MCF 10A (cell line): ENCODE results near the gene EFEMP1. TPM values are rescaled to one million over a fixed set of nuclear protein-coding genes. Genes with fewer than 3 reads are reported as not detected.

Experiments used
- BruUV-seq: library from RNA; stranded (reverse); fragments of 400-500 nt; replicated peaks from 2 replicates; lab custom pipeline; 2021; lab: Mats Ljungman, UMichigan
- CTCF ChIA-PET: fragments of 300-600 bp; sonication (Branson Sonifier 250); formaldehyde crosslinking; extraction: SDS; loops from one replicate; lab custom pipeline; 2021; ENCODE audit warnings: antibody characterized with exemption, inconsistent platforms; lab: Yijun Ruan, JAX
- POLR2A ChIA-PET: fragments of 300-600, 350-650 bp; sonication (Branson Sonifier 250); formaldehyde crosslinking; extraction: SDS; loops from one replicate; lab custom pipeline; 2020; ENCODE audit warnings: antibody characterized with exemption, inconsistent platforms; lab: Yijun Ruan, JAX
- DNase-seq: peaks from one replicate; pipeline ENCODE4 v3.0.0-alpha.2; 2018; ENCODE audit not compliant: unreplicated experiment
- H3K27ac Mint-ChIP-seq: one replicate; pipeline ENCODE4 v1.8.0; 2022; ENCODE audit warnings: mild to moderate bottlenecking, low read depth, mixed read lengths; ENCODE audit not compliant: unreplicated experiment
- H3K27me3 Mint-ChIP-seq: one replicate; pipeline ENCODE4 v1.8.0; 2022; ENCODE audit warnings: mixed read lengths; ENCODE audit not compliant: insufficient read depth, unreplicated experiment
- H3K36me3 Mint-ChIP-seq: one replicate; pipeline ENCODE4 v1.8.0; 2022; ENCODE audit warnings: mild to moderate bottlenecking, moderate library complexity, mixed read lengths; ENCODE audit not compliant: insufficient read depth, unreplicated experiment
- H3K4me1 Mint-ChIP-seq: one replicate; pipeline ENCODE4 v1.8.0; 2022; ENCODE audit warnings: mixed read lengths; ENCODE audit not compliant: insufficient read depth, unreplicated experiment
- H3K4me3 Mint-ChIP-seq: one replicate; pipeline ENCODE4 v1.8.0; 2022; ENCODE audit warnings: mild to moderate bottlenecking, moderate library complexity, mixed read lengths; ENCODE audit not compliant: unreplicated experiment
- H3K9me3 Mint-ChIP-seq: one replicate; pipeline ENCODE4 v1.8.0; 2022; ENCODE audit warnings: mixed read lengths; ENCODE audit not compliant: unreplicated experiment
- CTCF ChIP-seq: fragments of 200-600 bp; IDR thresholded peaks from one replicate; pipeline ENCODE4 v1.8.0; 2022; ENCODE audit warnings: antibody characterized with exemption, mild to moderate bottlenecking; ENCODE audit not compliant: unreplicated experiment
- intact Hi-C: fragments of 100-400 bp; cut with micrococcal nuclease; formaldehyde crosslinking; loops from 2 replicates; pipeline ENCODE4 v1.14.1; 2022
- total RNA-seq: library from RNA; stranded (reverse); gene quantifications from 2 replicates; pipeline ENCODE4 v1.2.3, GENCODE V29; 2022

The EFEMP1 gene
- total RNA-seq, 1 experiment from 2014 or later, result 163 TPM

GRCh38 chr2:55887901-55888624, 35.5 kb downstream of the EFEMP1 start:
- intact Hi-C loops, result loop anchor here (2.0 kb wide), 1 partner anchor 35 kb away; the partner anchor contains the start of gene EFEMP1
- ChIA-PET CTCF (interaction anchor here (0.6 to 1.4 kb wide), 6 partner anchors 12 to 168 kb away, joined by 3 to 6 read pairs (median 4); partner anchors contain the start of gene EFEMP1), POLR2A (interaction anchor here (0.8 to 6.2 kb wide), 12 partner anchors 13 to 116 kb away, joined by 3 to 47 read pairs (median 5); partner anchors contain the start of gene EFEMP1)
- BruUV-seq, result no TSS peak
- Mint-ChIP-seq H3K9me3 (no peaks in the 10 kb centered on the region), H3K27me3 (no peaks in the 10 kb centered on the region), H3K36me3 (peaks cover 28% of the 10 kb centered on the region), H3K27ac (peak overlapping the region; percentile 97), H3K4me3 (peak overlapping the region; percentile 6), H3K4me1 (peaks cover 60% of the 10 kb centered on the region)
- TF ChIP-seq CTCF, result no peak
- peak; percentile 85 for DNase-seq

- Mint-ChIP-seq H3K27ac (peak overlapping the region; percentile 97), H3K36me3 (peaks cover 22% of the 10 kb centered on the region), H3K4me1 (peaks cover 64% of the 10 kb centered on the region), H3K9me3 (no peaks in the 10 kb centered on the region), H3K4me3 (peak overlapping the region; percentile 6), H3K27me3 (no peaks in the 10 kb centered on the region)
- no peak for TF ChIP-seq CTCF
- BruUV-seq, result no TSS peak
- ChIA-PET CTCF (interaction anchor here (0.5 to 1.4 kb wide), 6 partner anchors 13 to 1818 kb away, joined by 3 to 6 read pairs (median 3); partner anchors contain the start of gene EFEMP1), POLR2A (interaction anchor here (0.8 to 6.2 kb wide), 14 partner anchors 9 to 116 kb away, joined by 3 to 47 read pairs (median 4); partner anchors contain the start of gene EFEMP1)
- DNase-seq, result no peak
- intact Hi-C loops, result no loop called here
Observed at GRCh38 chr2:55887351-55887750, 36.2 kb downstream of the EFEMP1 start.

DNA sequence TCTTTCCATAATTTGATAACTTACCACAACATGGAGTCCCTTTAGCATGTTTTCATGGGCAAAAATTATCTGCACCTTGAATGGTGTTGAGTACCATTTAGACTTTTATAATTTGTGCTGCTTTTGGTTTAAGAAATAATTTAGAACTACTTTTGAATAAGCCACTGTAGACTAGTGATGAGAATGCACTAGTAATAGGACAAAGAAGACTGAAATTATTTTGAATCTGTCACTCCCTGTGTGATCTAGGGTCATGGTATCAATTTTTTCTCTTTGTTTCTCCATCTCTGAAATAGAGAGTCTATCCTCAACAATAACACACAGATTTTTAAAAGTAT, 37.7 kb downstream of the EFEMP1 start:
- ChIA-PET CTCF (interaction anchor here (0.9 to 1.5 kb wide), 4 partner anchors 11 to 168 kb away, joined by 3 to 5 read pairs (median 4); no protein-coding TSS in a partner anchor), POLR2A (interaction anchor here (0.8 to 6.2 kb wide), 11 partner anchors 11 to 124 kb away, joined by 3 to 47 read pairs (median 10); partner anchors contain the start of gene EFEMP1)
- no peaks in the 10 kb centered on the region for H3K9me3 Mint-ChIP-seq
- no TSS peak for BruUV-seq
- no peak for DNase-seq
- H3K27me3 Mint-ChIP-seq, result no peaks in the 10 kb centered on the region
- TF ChIP-seq CTCF, result no peak
- H3K27ac Mint-ChIP-seq, result peak overlapping the region; percentile 97
- intact Hi-C loops, result loop anchor here (1.0 kb wide), 1 partner anchor 24 kb away; no protein-coding TSS in a partner anchor
- peaks cover 59% of the 10 kb centered on the region for H3K4me1 Mint-ChIP-seq
- H3K36me3 Mint-ChIP-seq, result peaks cover 16% of the 10 kb centered on the region
- H3K4me3 Mint-ChIP-seq, result no peak overlapping the region
